AG10803 (cell line): Measurements from ENCODE around the gene TBC1D14.

ENCODE experiments used
- DNase-seq: peaks from one replicate; pipeline ENCODE4 v3.0.0; 2010; ENCODE audit warnings: low read depth
- H3K4me3 ChIP-seq: 2 replicates; pipeline ENCODE4 v1.5.1; 2011; ENCODE audit warnings: mild to moderate bottlenecking, low read length, control low read depth
- TF ChIP-seq, protein P1 (sequence below): conservative IDR thresholded peaks from 2 replicates; pipeline ENCODE4 v1.5.1; 2011; ENCODE audit warnings: mild to moderate bottlenecking, low read length, control low read depth, inconsistent platforms

Gene TBC1D14

DNA sequence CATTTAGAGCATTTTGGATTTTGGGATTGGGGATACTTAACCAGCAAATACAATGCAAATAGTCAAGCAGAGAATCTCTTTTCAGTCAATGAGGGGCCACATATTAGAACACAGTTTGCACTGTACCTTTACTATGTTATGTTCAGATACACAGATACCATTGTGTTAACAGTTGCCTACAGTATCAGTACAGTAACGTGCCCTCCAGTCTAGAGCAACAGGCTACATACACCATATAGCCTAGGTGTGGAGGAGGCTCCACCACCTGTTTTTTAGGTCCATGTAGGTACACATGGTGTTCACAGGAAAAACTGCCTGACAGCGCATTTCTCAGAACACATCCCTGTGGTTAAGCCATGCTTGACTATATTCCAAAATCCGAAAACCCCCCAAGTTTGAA is 149.2 kb downstream of the TBC1D14 start:
- H3K4me3 ChIP-seq = no peak overlapping the region
- no peak for DNase-seq
- TF ChIP-seq, protein P1, sequence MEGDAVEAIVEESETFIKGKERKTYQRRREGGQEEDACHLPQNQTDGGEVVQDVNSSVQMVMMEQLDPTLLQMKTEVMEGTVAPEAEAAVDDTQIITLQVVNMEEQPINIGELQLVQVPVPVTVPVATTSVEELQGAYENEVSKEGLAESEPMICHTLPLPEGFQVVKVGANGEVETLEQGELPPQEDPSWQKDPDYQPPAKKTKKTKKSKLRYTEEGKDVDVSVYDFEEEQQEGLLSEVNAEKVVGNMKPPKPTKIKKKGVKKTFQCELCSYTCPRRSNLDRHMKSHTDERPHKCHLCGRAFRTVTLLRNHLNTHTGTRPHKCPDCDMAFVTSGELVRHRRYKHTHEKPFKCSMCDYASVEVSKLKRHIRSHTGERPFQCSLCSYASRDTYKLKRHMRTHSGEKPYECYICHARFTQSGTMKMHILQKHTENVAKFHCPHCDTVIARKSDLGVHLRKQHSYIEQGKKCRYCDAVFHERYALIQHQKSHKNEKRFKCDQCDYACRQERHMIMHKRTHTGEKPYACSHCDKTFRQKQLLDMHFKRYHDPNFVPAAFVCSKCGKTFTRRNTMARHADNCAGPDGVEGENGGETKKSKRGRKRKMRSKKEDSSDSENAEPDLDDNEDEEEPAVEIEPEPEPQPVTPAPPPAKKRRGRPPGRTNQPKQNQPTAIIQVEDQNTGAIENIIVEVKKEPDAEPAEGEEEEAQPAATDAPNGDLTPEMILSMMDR = no peak

DNA sequence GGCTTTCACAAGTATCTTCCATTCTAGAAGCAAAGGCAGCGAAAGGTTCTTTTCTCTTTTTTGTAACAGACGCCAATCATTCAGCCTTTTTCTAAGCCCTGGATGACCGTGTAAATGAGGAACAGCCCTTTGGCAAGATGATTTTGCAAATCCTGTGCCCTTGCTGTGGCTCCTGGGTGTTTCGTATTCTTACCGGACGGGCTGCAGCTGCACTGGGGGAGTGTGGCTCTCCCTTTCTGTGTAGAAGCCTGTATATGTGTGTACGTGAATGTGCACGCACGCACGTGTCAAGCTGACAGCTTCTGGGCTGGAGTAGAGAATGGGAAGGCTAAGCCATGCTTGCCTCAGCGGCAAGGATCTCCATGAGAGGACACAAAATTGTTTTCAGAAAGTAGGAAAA is 150.0 kb downstream of the TBC1D14 start:
- no peak overlapping the region for H3K4me3 ChIP-seq
- TF ChIP-seq, protein P1 = no peak
- no peak for DNase-seq

- no peak overlapping the region for H3K4me3 ChIP-seq
- no peak for DNase-seq
- TF ChIP-seq, protein P1 = no peak
Measured at GRCh38 chr4:7060346-7061150, 150.9 kb downstream of the TBC1D14 start.

DNA sequence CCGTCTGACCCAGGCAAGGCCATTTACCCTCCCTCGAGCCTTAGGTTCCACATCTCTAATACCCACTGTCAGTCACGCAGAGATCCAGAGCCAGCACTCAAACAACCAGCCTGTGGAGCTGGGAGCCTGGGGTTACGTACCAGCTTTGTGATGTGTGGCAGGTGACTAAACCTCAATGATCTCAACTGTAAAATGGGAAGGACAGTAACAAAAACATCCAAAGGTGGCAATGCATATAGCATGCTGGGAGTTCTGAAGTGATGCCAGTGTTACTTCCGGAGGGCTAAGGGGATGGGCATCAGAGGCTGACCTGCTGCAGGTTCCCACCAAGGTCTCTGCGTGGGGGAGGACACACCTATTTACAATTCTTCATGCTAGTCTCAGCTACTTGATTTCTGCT is 152.2 kb downstream of the TBC1D14 start:
- no peak overlapping the region for H3K4me3 ChIP-seq
- no peak for DNase-seq
- TF ChIP-seq, protein P1 = no peak

DNA sequence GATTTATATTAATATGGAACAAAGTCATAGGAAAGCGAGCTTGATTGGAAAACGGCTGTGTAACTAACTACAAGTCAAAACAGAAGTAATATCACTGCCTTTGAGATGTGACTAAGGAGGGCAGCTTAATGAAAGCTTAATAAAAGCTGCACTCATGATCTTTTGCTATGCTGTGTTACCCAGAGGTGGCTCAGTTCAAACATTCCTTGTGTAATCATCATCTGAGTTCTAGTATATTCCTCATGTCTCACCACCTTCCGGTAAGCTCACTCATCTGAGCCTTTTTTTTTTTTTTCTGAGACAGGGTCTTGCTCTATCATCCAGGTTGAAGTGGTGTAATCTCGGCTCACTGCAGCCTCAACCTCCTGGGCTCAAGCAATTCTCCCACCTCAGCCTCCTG is 153.2 kb downstream of the TBC1D14 start:
- no peak for DNase-seq
- no peak overlapping the region for H3K4me3 ChIP-seq
- TF ChIP-seq, protein P1 = no peak

GRCh38 chr4:7063362-7063761 is 153.7 kb downstream of the TBC1D14 start:
- no peak for DNase-seq
- H3K4me3 ChIP-seq = no peak overlapping the region
- TF ChIP-seq, protein P1 = no peak

DNA sequence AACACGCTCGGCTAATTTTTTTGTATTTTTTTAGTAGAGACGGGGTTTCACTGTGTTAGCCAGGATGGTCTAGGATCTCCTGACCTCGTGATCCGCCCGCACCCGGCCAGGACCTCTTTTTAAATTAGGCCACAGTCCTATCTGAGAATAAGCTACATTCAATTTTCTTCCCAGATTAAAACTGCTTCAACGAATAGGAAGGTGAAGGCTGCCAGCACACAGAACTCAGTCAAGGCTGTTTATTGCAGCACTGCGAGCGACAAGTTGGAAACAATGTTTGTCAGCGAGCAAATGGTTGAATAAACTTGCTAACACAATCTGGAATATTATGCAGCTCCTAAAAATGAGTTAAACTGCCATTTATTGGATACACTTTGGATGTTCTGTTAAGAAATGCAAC is 156.4 kb downstream of the TBC1D14 start:
- TF ChIP-seq, protein P1 = no peak
- H3K4me3 ChIP-seq = no peak overlapping the region
- no peak for DNase-seq
